Neural cell (in vitro differentiated cells): ENCODE results near the gene IL20RA. TPM values are rescaled to one million over a fixed set of nuclear protein-coding genes. Genes with fewer than 3 reads are reported as not detected.

Source experiments
- H2AFZ ChIP-seq: fragments of 200-600, 300-800 bp; sonication (generic), shearing (Covaris generic); 2 replicates; pipeline ENCODE4 v1.6.0; 2014; ENCODE audit warnings: low read depth, mild to moderate bottlenecking, antibody characterized with exemption, low read length, moderate library complexity
- H3F3A ChIP-seq: fragments of 200-600 bp; shearing (Covaris generic); 2 replicates; pipeline ENCODE4 v1.6.1; 2016; ENCODE audit warnings: mild to moderate bottlenecking, moderate library complexity, mixed read lengths, antibody characterized with exemption, low read length; ENCODE audit not compliant: insufficient read depth, poor library complexity, severe bottlenecking
- H3K27ac ChIP-seq: fragments of 200-600, 300-800 bp; sonication (generic), shearing (Covaris generic); 2 replicates; pipeline ENCODE4 v1.5.1; 2014; ENCODE audit warnings: mild to moderate bottlenecking, low read length, moderate library complexity
- H3K27me3 ChIP-seq: fragments of 300-800, 200-600 bp; sonication (generic), shearing (Covaris generic); 2 replicates; pipeline ENCODE4 v1.6.0; 2014; ENCODE audit warnings: mild to moderate bottlenecking, low read depth, low read length, moderate library complexity; ENCODE audit not compliant: insufficient read depth
- H3K36me3 ChIP-seq: fragments of 300-800, 200-600 bp; sonication (generic), shearing (Covaris generic); 2 replicates; pipeline ENCODE4 v1.5.1; 2014; ENCODE audit warnings: mild to moderate bottlenecking, antibody characterized with exemption, low read length, moderate library complexity; ENCODE audit not compliant: insufficient read depth
- H3K4me2 ChIP-seq: fragments of 300-800, 200-600 bp; sonication (generic), shearing (Covaris generic); 2 replicates; pipeline ENCODE4 v1.6.0; 2014; ENCODE audit warnings: mild to moderate bottlenecking, low read length
- H3K4me3 ChIP-seq: fragments of 300-800, 200-600 bp; sonication (generic), shearing (Covaris generic); 2 replicates; pipeline ENCODE4 v1.5.1; 2014; ENCODE audit warnings: mild to moderate bottlenecking, low read length, moderate library complexity
- H3K79me2 ChIP-seq: fragments of 200-600 bp; shearing (Covaris generic); replicated peaks from 2 replicates; pipeline ENCODE4 v1.6.0; 2014; ENCODE audit warnings: mild to moderate bottlenecking, low read length, moderate library complexity; ENCODE audit not compliant: insufficient read depth
- H3K9ac ChIP-seq: fragments of 300-800, 200-600 bp; sonication (generic), shearing (Covaris generic); 2 replicates; pipeline ENCODE4 v1.6.1; 2016; ENCODE audit warnings: mild to moderate bottlenecking, low read length, mixed read lengths
- H3K9me2 ChIP-seq: fragments of 200-600 bp; shearing (Covaris generic); 2 replicates; pipeline ENCODE4 v1.6.1; 2016; ENCODE audit warnings: mild to moderate bottlenecking, low read length, mixed read lengths; ENCODE audit not compliant: insufficient read depth
- H3K9me3 ChIP-seq: fragments of 200-600, 300-800 bp; sonication (generic), shearing (Covaris generic); 2 replicates; pipeline ENCODE4 v1.6.1; 2016; ENCODE audit warnings: mild to moderate bottlenecking, mixed run types, low read length, moderate library complexity, mixed read lengths
- H4K20me1 ChIP-seq: fragments of 200-600 bp; shearing (Covaris generic); 2 replicates; pipeline ENCODE4 v1.6.1; 2016; ENCODE audit warnings: mild to moderate bottlenecking, mixed run types; ENCODE audit not compliant: insufficient read depth
- EP300 ChIP-seq: fragments of 450-650 bp; conservative IDR thresholded peaks from 2 replicates; pipeline ENCODE4 v1.6.1; 2014; ENCODE audit warnings: antibody characterized with exemption, mild to moderate bottlenecking, moderate library complexity; ENCODE audit not compliant: poor library complexity, severe bottlenecking
- EZH2 ChIP-seq: fragments of 200-600, 300-800 bp; shearing (Covaris generic), sonication (generic); IDR thresholded peaks from 2 replicates; pipeline ENCODE4 v1.6.1; 2014; ENCODE audit warnings: antibody characterized with exemption, low read length, borderline replicate concordance, mild to moderate bottlenecking; ENCODE audit not compliant: insufficient read depth, poor library complexity, severe bottlenecking
- MXI1 ChIP-seq: fragments of 450-650 bp; conservative IDR thresholded peaks from 2 replicates; pipeline ENCODE4 v1.6.1; 2014; ENCODE audit warnings: antibody characterized with exemption, mild to moderate bottlenecking; ENCODE audit not compliant: poor library complexity, severe bottlenecking
- POLR2AphosphoS5 ChIP-seq: IDR thresholded peaks from 2 replicates; pipeline ENCODE4 v1.6.1; 2012
- RAD21 ChIP-seq: fragments of 450-650 bp; conservative IDR thresholded peaks from 2 replicates; pipeline ENCODE4 v1.6.1; 2014; ENCODE audit warnings: antibody characterized with exemption, mild to moderate bottlenecking, moderate library complexity
- SMC3 ChIP-seq: fragments of 450-650 bp; conservative IDR thresholded peaks from 2 replicates; pipeline ENCODE4 v1.6.1; 2014; ENCODE audit warnings: antibody characterized with exemption, mild to moderate bottlenecking, moderate library complexity; ENCODE audit not compliant: poor library complexity
- TAF1 ChIP-seq: IDR thresholded peaks from 2 replicates; pipeline ENCODE4 v1.6.1; 2012; ENCODE audit warnings: low read depth
- polyA plus RNA-seq: library from polyadenylated mRNA; depleted of rRNA; stranded (reverse); fragments of >200 nt; gene quantifications from 2 replicates; pipeline ENCODE4 v1.2.3, GENCODE V29; 2014
- TF ChIP-seq, protein P1 (sequence below): IDR thresholded peaks from 2 replicates; pipeline ENCODE4 v1.6.1; 2012; ENCODE audit warnings: borderline replicate concordance
- TF ChIP-seq, protein P2 (sequence below): fragments of 450-650 bp; IDR thresholded peaks from 2 replicates; pipeline ENCODE4 v1.5.1; 2014; ENCODE audit warnings: antibody characterized with exemption, mild to moderate bottlenecking, moderate library complexity; ENCODE audit not compliant: poor library complexity, severe bottlenecking

IL20RA gene
- polyA plus RNA-seq, 1 donor from 2014 or later: not detected

DNA sequence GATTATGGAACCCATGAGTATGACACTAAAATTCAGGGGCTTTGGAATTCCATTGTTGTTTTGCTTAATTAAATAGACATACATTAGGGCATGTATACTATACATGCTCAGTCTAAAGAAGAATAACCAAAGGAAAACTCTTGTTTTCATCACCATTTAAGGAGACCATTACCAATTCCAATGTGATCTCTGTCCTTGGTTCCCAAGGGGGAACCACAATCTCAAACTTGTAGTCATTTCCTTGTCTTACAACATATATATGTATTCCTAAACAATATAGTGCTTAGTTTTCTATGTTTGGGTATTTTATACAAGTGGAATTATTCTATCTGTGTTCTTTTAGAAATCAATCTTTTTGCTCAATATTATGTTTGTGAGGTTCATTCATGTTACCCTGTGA, 49.2 kb downstream of the IL20RA start:
- no peak overlapping the region for H3K27ac ChIP-seq
- no peaks in the 10 kb centered on the region for H3K79me2 ChIP-seq
- H3K4me2 ChIP-seq: no peak overlapping the region
- peaks cover 8% of the 10 kb centered on the region for H3K27me3 ChIP-seq
- H3F3A ChIP-seq: no peaks in the 10 kb centered on the region
- H3K9ac ChIP-seq: no peak overlapping the region
- H4K20me1 ChIP-seq: no peaks in the 10 kb centered on the region
- no peak overlapping the region for H3K4me3 ChIP-seq
- TF ChIP-seq EP300: no peak
- no peak for TF ChIP-seq SMC3
- no peak for TF ChIP-seq TAF1
- no peaks in the 10 kb centered on the region for H3K9me3 ChIP-seq
- H2AFZ ChIP-seq: no peak overlapping the region
- no peaks in the 10 kb centered on the region for H3K9me2 ChIP-seq
- H3K36me3 ChIP-seq: no peaks in the 10 kb centered on the region

DNA sequence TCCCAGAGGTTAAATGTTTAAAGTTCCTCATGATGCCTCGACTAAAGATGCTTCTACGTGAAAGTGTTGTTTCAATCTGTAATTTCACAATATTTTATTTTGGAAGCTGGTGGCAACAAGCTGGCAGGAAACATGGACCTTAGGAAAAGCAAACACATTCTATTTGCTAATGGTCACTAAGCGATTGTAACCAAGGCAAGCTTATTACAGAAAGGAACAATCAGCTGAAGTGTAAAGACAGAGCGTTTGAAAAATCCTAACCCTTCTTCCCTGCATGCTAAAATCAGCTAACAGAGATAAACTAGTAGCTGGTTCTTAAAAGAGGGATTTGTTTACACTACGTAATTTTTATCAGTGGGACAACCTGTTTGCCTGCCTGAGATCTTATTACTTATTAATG, 50.0 kb downstream of the IL20RA start:
- Histone ChIP-seq H3K36me3 (no peaks in the 10 kb centered on the region), H3K27ac (no peak overlapping the region), H3K4me3 (no peak overlapping the region), H3K79me2 (no peaks in the 10 kb centered on the region), H3K9ac (no peak overlapping the region), H3K4me2 (no peak overlapping the region), H2AFZ (no peak overlapping the region), H3K9me3 (no peaks in the 10 kb centered on the region), H4K20me1 (no peaks in the 10 kb centered on the region), H3K9me2 (no peaks in the 10 kb centered on the region), H3F3A (no peaks in the 10 kb centered on the region), H3K27me3 (peaks cover 16% of the 10 kb centered on the region)
- TF ChIP-seq MXI1 (no peak), EZH2 (no peak), SMC3 (no peak), RAD21 (no peak), EP300 (no peak), TAF1 (no peak), POLR2AphosphoS5 (no peak)
- TF ChIP-seq, protein P1, sequence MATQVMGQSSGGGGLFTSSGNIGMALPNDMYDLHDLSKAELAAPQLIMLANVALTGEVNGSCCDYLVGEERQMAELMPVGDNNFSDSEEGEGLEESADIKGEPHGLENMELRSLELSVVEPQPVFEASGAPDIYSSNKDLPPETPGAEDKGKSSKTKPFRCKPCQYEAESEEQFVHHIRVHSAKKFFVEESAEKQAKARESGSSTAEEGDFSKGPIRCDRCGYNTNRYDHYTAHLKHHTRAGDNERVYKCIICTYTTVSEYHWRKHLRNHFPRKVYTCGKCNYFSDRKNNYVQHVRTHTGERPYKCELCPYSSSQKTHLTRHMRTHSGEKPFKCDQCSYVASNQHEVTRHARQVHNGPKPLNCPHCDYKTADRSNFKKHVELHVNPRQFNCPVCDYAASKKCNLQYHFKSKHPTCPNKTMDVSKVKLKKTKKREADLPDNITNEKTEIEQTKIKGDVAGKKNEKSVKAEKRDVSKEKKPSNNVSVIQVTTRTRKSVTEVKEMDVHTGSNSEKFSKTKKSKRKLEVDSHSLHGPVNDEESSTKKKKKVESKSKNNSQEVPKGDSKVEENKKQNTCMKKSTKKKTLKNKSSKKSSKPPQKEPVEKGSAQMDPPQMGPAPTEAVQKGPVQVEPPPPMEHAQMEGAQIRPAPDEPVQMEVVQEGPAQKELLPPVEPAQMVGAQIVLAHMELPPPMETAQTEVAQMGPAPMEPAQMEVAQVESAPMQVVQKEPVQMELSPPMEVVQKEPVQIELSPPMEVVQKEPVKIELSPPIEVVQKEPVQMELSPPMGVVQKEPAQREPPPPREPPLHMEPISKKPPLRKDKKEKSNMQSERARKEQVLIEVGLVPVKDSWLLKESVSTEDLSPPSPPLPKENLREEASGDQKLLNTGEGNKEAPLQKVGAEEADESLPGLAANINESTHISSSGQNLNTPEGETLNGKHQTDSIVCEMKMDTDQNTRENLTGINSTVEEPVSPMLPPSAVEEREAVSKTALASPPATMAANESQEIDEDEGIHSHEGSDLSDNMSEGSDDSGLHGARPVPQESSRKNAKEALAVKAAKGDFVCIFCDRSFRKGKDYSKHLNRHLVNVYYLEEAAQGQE: no peak
- TF ChIP-seq, protein P2, sequence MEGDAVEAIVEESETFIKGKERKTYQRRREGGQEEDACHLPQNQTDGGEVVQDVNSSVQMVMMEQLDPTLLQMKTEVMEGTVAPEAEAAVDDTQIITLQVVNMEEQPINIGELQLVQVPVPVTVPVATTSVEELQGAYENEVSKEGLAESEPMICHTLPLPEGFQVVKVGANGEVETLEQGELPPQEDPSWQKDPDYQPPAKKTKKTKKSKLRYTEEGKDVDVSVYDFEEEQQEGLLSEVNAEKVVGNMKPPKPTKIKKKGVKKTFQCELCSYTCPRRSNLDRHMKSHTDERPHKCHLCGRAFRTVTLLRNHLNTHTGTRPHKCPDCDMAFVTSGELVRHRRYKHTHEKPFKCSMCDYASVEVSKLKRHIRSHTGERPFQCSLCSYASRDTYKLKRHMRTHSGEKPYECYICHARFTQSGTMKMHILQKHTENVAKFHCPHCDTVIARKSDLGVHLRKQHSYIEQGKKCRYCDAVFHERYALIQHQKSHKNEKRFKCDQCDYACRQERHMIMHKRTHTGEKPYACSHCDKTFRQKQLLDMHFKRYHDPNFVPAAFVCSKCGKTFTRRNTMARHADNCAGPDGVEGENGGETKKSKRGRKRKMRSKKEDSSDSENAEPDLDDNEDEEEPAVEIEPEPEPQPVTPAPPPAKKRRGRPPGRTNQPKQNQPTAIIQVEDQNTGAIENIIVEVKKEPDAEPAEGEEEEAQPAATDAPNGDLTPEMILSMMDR: no peak

DNA sequence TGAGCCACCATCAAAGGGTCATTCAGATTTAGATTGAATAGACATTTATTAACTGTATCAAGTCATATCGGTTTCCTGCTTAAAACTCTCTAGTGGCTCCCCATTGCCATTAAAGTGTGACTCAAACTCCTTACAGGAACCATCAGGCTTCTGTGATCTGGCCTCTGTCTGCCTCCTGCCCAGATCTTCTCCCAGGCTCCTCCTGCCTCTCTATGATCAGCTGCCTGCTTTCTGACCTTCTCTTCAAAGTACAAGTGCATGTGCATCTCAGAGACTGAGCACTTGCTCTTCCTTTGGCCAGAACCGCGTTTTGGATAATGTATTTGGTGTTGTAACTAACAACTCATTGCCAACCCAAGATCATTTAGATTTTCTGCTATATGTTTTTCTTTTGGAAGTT, 52.7 kb downstream of the IL20RA start:
- H3K36me3 ChIP-seq: no peaks in the 10 kb centered on the region
- H3F3A ChIP-seq: no peaks in the 10 kb centered on the region
- H3K27me3 ChIP-seq: peaks cover 32% of the 10 kb centered on the region
- H3K4me3 ChIP-seq: no peak overlapping the region
- H3K79me2 ChIP-seq: no peaks in the 10 kb centered on the region
- no peak overlapping the region for H2AFZ ChIP-seq
- no peaks in the 10 kb centered on the region for H3K9me3 ChIP-seq
- H3K4me2 ChIP-seq: no peak overlapping the region
- H4K20me1 ChIP-seq: no peaks in the 10 kb centered on the region
- H3K27ac ChIP-seq: no peak overlapping the region
- H3K9ac ChIP-seq: no peak overlapping the region
- H3K9me2 ChIP-seq: no peaks in the 10 kb centered on the region
- TF ChIP-seq SMC3 (no peak), POLR2AphosphoS5 (no peak), EZH2 (no peak), RAD21 (no peak), MXI1 (no peak), EP300 (no peak), TAF1 (no peak)
- TF ChIP-seq, protein P2: no peak
- TF ChIP-seq, protein P1: no peak
